GM18951 (cell line): ENCODE results near the gene PTPA.
"Not testable (repeated sequence)": the region's sequence is repeated elsewhere in the genome, so short reads cannot be mapped to it uniquely, and the experiment has no call there.

Source experiments
- POLR2A ChIP-seq: IDR thresholded peaks from 4 replicates; pipeline ENCODE4 v1.6.1; 2011; ENCODE audit warnings: mild to moderate bottlenecking; ENCODE audit not compliant: insufficient read length, insufficient read depth; ENCODE audit errors: extremely low read depth
- in situ Hi-C: fragments of 300-500 bp; cut with MboI; formaldehyde crosslinking; loops from one replicate; pipeline ENCODE4 v1.12.0; 2022; ENCODE audit warnings: low sequenced_read_pairs, mixed read lengths, inconsistent platforms; ENCODE audit not compliant: unreplicated experiment

Gene PTPA

GRCh38 chr9:129108805-129109536, 2.2 kb upstream of the PTPA start:
- TF ChIP-seq POLR2A, result no peak
- in situ Hi-C loops, result no loop called here

GRCh38 chr9:129109537-129109903, 1.7 kb upstream of the PTPA start:
- TF ChIP-seq POLR2A, result no peak
- in situ Hi-C loops, result no loop called here

GRCh38 chr9:129109952-129110739, 1.1 kb upstream of the PTPA start:
- in situ Hi-C loops, result no loop called here
- no peak for TF ChIP-seq POLR2A

- no peak for TF ChIP-seq POLR2A
Observed at GRCh38 chr9:129111528-129112151, 425 bp downstream of the PTPA start.

GRCh38 chr9:129112526-129112925, 1.3 kb downstream of the PTPA start:
- in situ Hi-C loops, result not testable (repeated sequence)

More at GRCh38 chr9:129111528-129112151, 425 bp downstream of the PTPA start:
- in situ Hi-C loops, result no loop called here

GRCh38 chr9:129113645-129114304, 2.6 kb downstream of the PTPA start:
- no peak for TF ChIP-seq POLR2A

GRCh38 chr9:129118799-129119198, 7.6 kb downstream of the PTPA start:
- no peak for TF ChIP-seq POLR2A
- in situ Hi-C loops, result no loop called here

More at GRCh38 chr9:129113645-129114304, 2.6 kb downstream of the PTPA start:
- in situ Hi-C loops, result no loop called here

GRCh38 chr9:129121483-129121882, 10.3 kb downstream of the PTPA start:
- in situ Hi-C loops, result no loop called here
- TF ChIP-seq POLR2A, result no peak

- in situ Hi-C loops, result no loop called here
- TF ChIP-seq POLR2A, result no peak
Observed at GRCh38 chr9:129122133-129122532, 10.9 kb downstream of the PTPA start.

- in situ Hi-C loops, result not testable (repeated sequence)
Observed at GRCh38 chr9:129122976-129123375, 11.8 kb downstream of the PTPA start.

GRCh38 chr9:129124506-129125069, 13.4 kb downstream of the PTPA start:
- TF ChIP-seq POLR2A, result no peak
- in situ Hi-C loops, result loop anchor here (25.0 kb wide), 1 partner anchor 663 kb away; no protein-coding TSS in a partner anchor

GRCh38 chr9:129125478-129125877, 14.3 kb downstream of the PTPA start:
- in situ Hi-C loops, result loop anchor here (25.0 kb wide), 1 partner anchor 662 kb away; no protein-coding TSS in a partner anchor
- TF ChIP-seq POLR2A, result no peak

- in situ Hi-C loops, result loop anchor here (25.0 kb wide), 1 partner anchor 660 kb away; no protein-coding TSS in a partner anchor
- TF ChIP-seq POLR2A, result no peak
Observed at GRCh38 chr9:129126749-129127618, 15.8 kb downstream of the PTPA start.
